Mesendoderm (in vitro differentiated cells): ENCODE measurements around the gene ADGRA1.
"Not testable (repeated sequence)": the region's sequence is repeated elsewhere in the genome, so short reads cannot be mapped to it uniquely, and the experiment has no call there.

Experiments used
- DNase-seq: peaks from one replicate; pipeline ENCODE4 v3.0.0; 2013
- H2AK5ac ChIP-seq: 2 replicates; pipeline ENCODE4 v1.6.1; 2013; ENCODE audit warnings: low read length, inconsistent platforms
- H2BK120ac ChIP-seq: 2 replicates; pipeline ENCODE4 v1.6.1; 2013; ENCODE audit warnings: low read depth, mild to moderate bottlenecking, low read length, moderate library complexity, mixed read lengths
- H2BK15ac ChIP-seq: replicated peaks from 2 replicates; pipeline ENCODE4 v1.6.1; 2013; ENCODE audit warnings: low read depth, mild to moderate bottlenecking, moderate library complexity
- H2BK5ac ChIP-seq: 2 replicates; pipeline ENCODE4 v1.6.1; 2013; ENCODE audit warnings: low read length, inconsistent platforms
- H3K18ac ChIP-seq: 2 replicates; pipeline ENCODE4 v1.6.1; 2013; ENCODE audit warnings: mild to moderate bottlenecking, low read length, mixed read lengths
- H3K23ac ChIP-seq: one replicate; pipeline ENCODE4 v1.6.1; 2013; ENCODE audit warnings: low read length
- H3K27ac ChIP-seq: 2 replicates; pipeline ENCODE4 v1.5.1; 2013; ENCODE audit warnings: low read depth, mild to moderate bottlenecking, inconsistent platforms, low read length, moderate library complexity
- H3K27me3 ChIP-seq: 2 replicates; pipeline ENCODE4 v1.6.1; 2013; ENCODE audit warnings: low read length, control low read depth, mild to moderate bottlenecking, inconsistent platforms; ENCODE audit not compliant: insufficient read depth, poor library complexity
- H3K36me3 ChIP-seq: 2 replicates; pipeline ENCODE4 v1.6.1; 2013; ENCODE audit warnings: low read length, inconsistent platforms; ENCODE audit not compliant: control insufficient read depth, insufficient read depth
- H3K4ac ChIP-seq: one replicate; pipeline ENCODE4 v1.6.1; 2013; ENCODE audit warnings: low read depth, mild to moderate bottlenecking, low read length, moderate library complexity
- H3K4me1 ChIP-seq: 2 replicates; pipeline ENCODE4 v1.6.1; 2013; ENCODE audit warnings: low read depth, low read length, inconsistent platforms; ENCODE audit not compliant: control insufficient read depth
- H3K4me2 ChIP-seq: 2 replicates; pipeline ENCODE4 v1.6.1; 2013; ENCODE audit warnings: low read length
- H3K4me3 ChIP-seq: 2 replicates; pipeline ENCODE4 v1.5.1; 2013; ENCODE audit warnings: mild to moderate bottlenecking, low read length
- H3K56ac ChIP-seq: one replicate; pipeline ENCODE4 v1.6.1; 2013; ENCODE audit warnings: low read length
- H3K79me1 ChIP-seq: 2 replicates; pipeline ENCODE4 v1.6.1; 2013; ENCODE audit warnings: low read length, inconsistent platforms
- H3K79me2 ChIP-seq: 2 replicates; pipeline ENCODE4 v1.6.1; 2013; ENCODE audit warnings: mild to moderate bottlenecking, low read length; ENCODE audit not compliant: control insufficient read depth, insufficient read depth
- H3K9ac ChIP-seq: 2 replicates; pipeline ENCODE4 v1.6.1; 2013; ENCODE audit warnings: low read length, inconsistent platforms
- H4K5ac ChIP-seq: one replicate; pipeline ENCODE4 v1.6.1; 2013; ENCODE audit warnings: low read length
- H4K8ac ChIP-seq: one replicate; pipeline ENCODE4 v1.6.1; 2013; ENCODE audit warnings: low read depth, mild to moderate bottlenecking, control low read depth, low read length, moderate library complexity
- WGBS: extraction: QIAGEN DNeasy Blood & Tissue Kit; methylation state at CpG from one replicate; pipeline ENCODE4 v1.1.7; 2013; ENCODE audit warnings: low lambda C conversion rate, missing lambda C conversion rate; ENCODE audit not compliant: insufficient coverage; ENCODE audit errors: extremely low coverage; 5-methylcytosine and 5-hydroxymethylcytosine counted together

Gene ADGRA1

DNA sequence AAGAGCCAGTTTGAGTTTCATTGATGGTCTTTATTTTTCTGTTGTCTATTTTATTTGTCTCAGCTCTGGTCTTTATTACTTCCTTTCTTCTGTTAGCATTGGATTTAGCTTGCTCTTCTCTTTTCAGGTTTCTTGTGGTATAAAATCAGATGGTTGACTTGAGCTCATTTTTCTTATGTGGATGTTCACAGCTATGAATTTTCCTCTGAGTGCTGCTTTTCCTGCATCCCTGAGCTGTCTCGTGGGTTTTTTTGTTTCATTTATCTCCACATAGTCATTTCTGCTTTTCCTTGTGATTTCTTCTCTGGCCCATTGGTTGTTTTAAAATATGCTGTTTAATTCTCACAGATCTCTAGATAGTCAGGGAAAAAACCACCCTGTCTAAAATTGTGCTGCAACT lies 19.7 kb downstream of the ADGRA1 start:
- no peak overlapping the region for H3K4me2 ChIP-seq
- no peaks in the 10 kb centered on the region for H3K36me3 ChIP-seq
- WGBS = no CpG with 5 or more reads among the region's 1 CpG
- no peaks in the 10 kb centered on the region for H3K4me1 ChIP-seq
- no peak overlapping the region for H3K4ac ChIP-seq
- no peak overlapping the region for H4K5ac ChIP-seq
- no peak overlapping the region for H3K9ac ChIP-seq
- no peak overlapping the region for H3K23ac ChIP-seq
- H2BK15ac ChIP-seq = no peak overlapping the region
- H2AK5ac ChIP-seq = no peak overlapping the region
- no peaks in the 10 kb centered on the region for H3K79me2 ChIP-seq
- H2BK5ac ChIP-seq = no peak overlapping the region
- DNase-seq = no peak
- H3K27me3 ChIP-seq = no peaks in the 10 kb centered on the region
- H2BK120ac ChIP-seq = no peak overlapping the region
- H3K18ac ChIP-seq = no peak overlapping the region
- H3K4me3 ChIP-seq = no peak overlapping the region
- H3K79me1 ChIP-seq = no peaks in the 10 kb centered on the region
- no peak overlapping the region for H4K8ac ChIP-seq
- no peak overlapping the region for H3K27ac ChIP-seq
- no peak overlapping the region for H3K56ac ChIP-seq

DNA sequence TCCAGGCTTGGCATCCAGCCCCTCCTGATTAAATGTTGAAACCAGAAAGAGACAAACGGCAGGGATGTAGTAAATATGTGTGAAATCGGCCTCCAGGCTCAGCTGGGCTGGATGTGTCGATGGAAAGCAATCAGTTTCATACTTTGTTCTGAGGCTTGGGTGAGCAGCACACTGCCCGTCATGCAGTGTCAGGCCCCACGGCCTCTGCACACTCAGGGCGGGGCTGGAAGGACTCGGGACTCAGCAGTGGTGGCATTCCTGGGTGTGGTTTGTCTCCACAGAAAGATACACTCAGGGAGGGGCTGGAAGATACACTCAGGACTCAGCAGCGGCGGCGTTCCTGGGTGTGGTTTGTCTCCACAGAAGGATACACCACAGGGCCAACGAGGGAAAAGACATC lies 22.0 kb downstream of the ADGRA1 start:
- no peak overlapping the region for H3K27ac ChIP-seq

DNA sequence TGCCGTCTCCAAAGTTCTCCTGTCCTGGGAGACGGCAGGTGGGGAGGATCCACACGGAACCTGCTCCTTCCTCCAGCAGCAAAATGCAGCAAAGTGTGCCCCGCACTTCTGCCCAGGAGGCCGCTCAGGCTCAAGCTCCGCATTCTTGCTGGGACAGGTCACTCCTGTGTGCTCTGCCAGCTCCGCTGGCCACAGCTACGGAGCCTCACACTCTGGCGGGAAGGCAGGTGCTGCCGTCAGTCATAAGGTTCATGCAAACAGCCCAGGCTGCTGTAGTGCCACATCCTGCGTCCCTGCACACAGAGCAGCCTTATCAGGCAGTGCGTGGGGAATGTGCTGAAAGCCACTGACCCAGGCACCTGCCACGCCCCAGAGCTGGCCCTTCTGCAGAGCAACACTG lies 22.4 kb downstream of the ADGRA1 start:
- Histone ChIP-seq H3K56ac (no peak overlapping the region), H3K4ac (no peak overlapping the region), H3K36me3 (no peaks in the 10 kb centered on the region), H3K27me3 (no peaks in the 10 kb centered on the region), H2BK120ac (no peak overlapping the region), H3K23ac (no peak overlapping the region), H2BK15ac (no peak overlapping the region), H3K27ac (no peak overlapping the region), H3K9ac (no peak overlapping the region), H2BK5ac (no peak overlapping the region), H3K4me1 (no peaks in the 10 kb centered on the region), H4K8ac (no peak overlapping the region), H3K4me2 (no peak overlapping the region), H4K5ac (no peak overlapping the region), H3K79me1 (no peaks in the 10 kb centered on the region), H2AK5ac (no peak overlapping the region), H3K4me3 (no peak overlapping the region), H3K18ac (no peak overlapping the region), H3K79me2 (no peaks in the 10 kb centered on the region)
- WGBS = no CpG with 5 or more reads among the region's 13 CpGs
- no peak for DNase-seq

More for the DNA sequence above, 22.0 kb downstream of the ADGRA1 start:
- no peak overlapping the region for H2BK15ac ChIP-seq
- no peaks in the 10 kb centered on the region for H3K79me1 ChIP-seq
- WGBS = no CpG with 5 or more reads among the region's 11 CpGs
- no peak overlapping the region for H3K18ac ChIP-seq
- DNase-seq = no peak
- H4K8ac ChIP-seq = no peak overlapping the region
- H3K56ac ChIP-seq = no peak overlapping the region
- no peak overlapping the region for H2BK5ac ChIP-seq
- H3K9ac ChIP-seq = no peak overlapping the region
- H3K4me1 ChIP-seq = no peaks in the 10 kb centered on the region
- no peak overlapping the region for H2AK5ac ChIP-seq
- no peak overlapping the region for H3K23ac ChIP-seq
- no peaks in the 10 kb centered on the region for H3K27me3 ChIP-seq
- no peak overlapping the region for H2BK120ac ChIP-seq
- H3K4ac ChIP-seq = no peak overlapping the region
- H3K36me3 ChIP-seq = no peaks in the 10 kb centered on the region
- H4K5ac ChIP-seq = no peak overlapping the region
- H3K79me2 ChIP-seq = no peaks in the 10 kb centered on the region
- H3K4me3 ChIP-seq = no peak overlapping the region
- no peak overlapping the region for H3K4me2 ChIP-seq

DNA sequence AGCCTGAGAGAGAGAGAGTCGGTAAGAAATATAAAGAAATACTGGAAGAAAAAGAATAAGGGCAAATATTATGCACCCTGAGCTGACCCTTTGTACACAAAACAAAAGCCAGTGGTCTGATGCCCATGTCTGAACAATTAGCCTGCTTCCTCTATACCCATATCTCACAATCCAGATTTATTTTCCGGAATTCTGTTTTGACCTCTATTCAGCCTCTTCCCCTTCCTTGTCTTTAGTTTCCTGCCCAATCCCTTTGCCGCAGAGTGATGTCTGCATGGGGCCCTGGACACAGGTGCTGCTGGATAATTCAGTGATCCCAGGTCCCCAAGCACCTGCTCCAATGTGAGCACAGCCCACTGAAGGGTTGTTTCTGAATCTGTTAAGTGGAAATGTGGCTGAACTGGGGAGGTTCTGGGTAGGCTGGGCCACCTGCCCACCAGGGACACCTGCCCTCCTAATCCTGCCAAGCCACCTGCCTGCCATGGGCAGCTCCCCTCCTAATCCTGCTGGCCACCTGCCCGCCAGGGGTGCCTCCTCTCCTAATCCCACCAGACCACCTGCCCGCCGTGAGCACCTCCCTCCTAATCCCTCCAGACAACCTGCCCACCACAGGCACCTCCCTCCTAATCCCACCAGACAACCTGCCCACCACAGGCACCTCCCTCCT lies 23.0 kb downstream of the ADGRA1 start:
- H3K27me3 ChIP-seq = no peaks in the 10 kb centered on the region
- no peak for DNase-seq
- no peak overlapping the region for H3K4ac ChIP-seq
- no peaks in the 10 kb centered on the region for H3K4me1 ChIP-seq
- no peak overlapping the region for H3K23ac ChIP-seq
- H3K79me2 ChIP-seq = no peaks in the 10 kb centered on the region
- no peak overlapping the region for H4K8ac ChIP-seq
- no peak overlapping the region for H3K4me3 ChIP-seq
- no peak overlapping the region for H2BK15ac ChIP-seq
- no peak overlapping the region for H3K18ac ChIP-seq
- no CpG with 5 or more reads among the region's 6 CpGs for WGBS
- H3K9ac ChIP-seq = no peak overlapping the region
- no peak overlapping the region for H3K56ac ChIP-seq
- no peak overlapping the region for H4K5ac ChIP-seq
- no peaks in the 10 kb centered on the region for H3K79me1 ChIP-seq
- H2AK5ac ChIP-seq = no peak overlapping the region
- no peak overlapping the region for H3K27ac ChIP-seq
- no peak overlapping the region for H2BK120ac ChIP-seq
- no peak overlapping the region for H3K4me2 ChIP-seq
- no peaks in the 10 kb centered on the region for H3K36me3 ChIP-seq
- no peak overlapping the region for H2BK5ac ChIP-seq

DNA sequence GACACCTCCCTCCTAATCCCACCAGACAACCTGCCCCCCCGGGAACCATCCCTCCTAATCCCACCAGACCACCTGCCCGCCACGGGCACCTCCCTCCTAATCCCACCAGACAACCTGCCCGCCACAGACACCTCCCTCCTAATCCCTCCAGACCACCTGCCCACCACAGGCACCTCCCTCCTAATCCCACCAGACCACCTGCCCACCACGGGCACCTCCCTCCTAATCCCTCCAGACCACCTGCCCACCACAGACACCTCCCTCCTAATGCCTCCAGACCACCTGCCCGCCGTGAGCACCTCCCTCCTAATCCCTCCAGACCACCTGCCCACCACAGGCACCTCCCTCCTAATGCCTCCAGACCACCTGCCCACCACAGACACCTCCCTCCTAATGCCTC lies 23.9 kb downstream of the ADGRA1 start:
- H3K4me1 ChIP-seq, H3K27ac ChIP-seq, H3K9ac ChIP-seq, H4K5ac ChIP-seq, H3K56ac ChIP-seq, H3K36me3 ChIP-seq, H3K79me2 ChIP-seq, H2BK15ac ChIP-seq, H3K23ac ChIP-seq, H3K4me3 ChIP-seq, H2BK5ac ChIP-seq, H2AK5ac ChIP-seq, H3K79me1 ChIP-seq, H2BK120ac ChIP-seq, H3K4me2 ChIP-seq, DNase-seq, H4K8ac ChIP-seq, H3K4ac ChIP-seq, H3K18ac ChIP-seq, H3K27me3 ChIP-seq: not testable (repeated sequence)
- WGBS = no CpG with 5 or more reads among the region's 7 CpGs
